Camera-type eye (tissue), 1 donor: ENCODE results near the gene TBC1D8B. TPM values are rescaled to one million over a fixed set of nuclear protein-coding genes. Genes with fewer than 3 reads are reported as not detected.

Experiments used
- total RNA-seq: library from RNA; depleted of rRNA; stranded (reverse); fragments of >200 nt; gene quantifications from one replicate; pipeline ENCODE4 v1.2.3, GENCODE V29; 2014

Gene TBC1D8B
- 18.3 TPM for total RNA-seq

DNA sequence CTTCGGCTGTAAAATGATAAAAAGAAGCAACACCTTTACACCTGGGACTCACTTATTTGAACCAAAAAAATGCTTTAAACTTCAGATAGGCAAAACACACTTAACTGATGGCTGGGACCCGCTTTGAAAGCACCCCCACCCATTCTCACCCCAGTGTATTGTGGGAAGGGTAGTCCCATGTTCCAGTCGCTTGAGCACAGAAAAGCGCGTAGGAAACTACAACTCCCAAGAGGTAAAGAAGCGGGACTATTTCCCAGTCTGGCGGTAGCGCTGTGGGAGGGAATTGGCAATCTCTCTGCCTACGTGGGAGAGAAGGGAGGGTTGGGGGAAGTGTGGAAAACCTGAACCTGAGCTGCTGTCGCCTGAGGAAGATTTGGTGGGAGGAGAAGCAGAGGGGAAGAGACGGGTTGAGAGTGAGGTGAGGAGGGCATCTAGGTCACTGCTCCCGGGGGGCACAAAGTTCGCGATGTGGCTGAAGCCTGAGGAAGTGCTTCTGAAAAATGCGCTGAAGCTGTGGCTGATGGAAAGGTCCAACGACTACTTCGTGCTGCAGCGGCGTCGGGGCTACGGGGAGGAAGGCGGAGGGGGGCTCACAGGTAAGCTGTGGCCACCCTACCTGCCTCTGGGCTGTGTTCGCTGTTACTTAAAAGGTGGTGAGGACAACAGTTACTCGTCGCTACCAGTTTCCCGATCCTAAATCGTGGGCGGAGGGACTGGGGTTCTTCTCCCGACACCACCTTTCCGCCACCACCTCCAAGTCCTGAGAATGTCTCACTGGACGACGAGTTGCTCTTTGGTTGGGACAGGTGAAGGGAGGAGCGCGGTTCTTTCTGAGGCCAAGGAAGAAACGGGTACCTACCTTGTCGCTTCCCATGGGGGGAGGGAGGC is at the start of gene TBC1D8B:
Gene TBC1D8B, plus strand, starts transcription at position 286 of the 888 bp plus-strand sequence. Its CDS starts 181 bp downstream, at position 467.

DNA sequence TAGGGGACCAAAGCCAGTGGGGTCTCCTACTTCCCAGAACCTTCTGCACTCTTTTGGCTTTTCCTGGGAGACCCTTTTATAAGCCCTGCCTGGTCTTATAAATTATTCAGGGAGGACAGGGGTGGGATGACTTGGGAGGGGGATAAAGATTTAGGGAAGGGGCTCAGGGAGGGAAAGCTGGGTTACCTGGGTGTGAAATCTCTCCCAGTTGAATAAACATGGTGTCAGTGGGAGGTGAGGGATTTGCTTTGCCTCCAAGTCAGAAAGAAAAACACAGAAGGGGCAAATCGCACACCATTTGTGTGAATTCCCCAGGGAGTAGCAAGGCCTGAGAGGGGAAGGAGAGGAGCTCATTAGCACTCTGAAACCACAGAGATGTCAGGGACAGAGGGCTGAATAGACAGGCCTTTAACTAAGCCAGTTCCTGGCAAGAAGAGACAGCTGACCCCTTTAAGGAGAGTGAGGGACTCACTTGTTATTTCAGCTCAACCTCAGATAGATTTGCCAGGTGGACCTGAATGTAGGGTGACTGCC is 100.9 kb downstream of the TBC1D8B start, which contains the start of gene RIPPLY1:
Gene RIPPLY1, minus strand, starts transcription at position 51 of the 534 bp plus-strand sequence. CDS start 54 bp downstream, outside the sequence.

DNA sequence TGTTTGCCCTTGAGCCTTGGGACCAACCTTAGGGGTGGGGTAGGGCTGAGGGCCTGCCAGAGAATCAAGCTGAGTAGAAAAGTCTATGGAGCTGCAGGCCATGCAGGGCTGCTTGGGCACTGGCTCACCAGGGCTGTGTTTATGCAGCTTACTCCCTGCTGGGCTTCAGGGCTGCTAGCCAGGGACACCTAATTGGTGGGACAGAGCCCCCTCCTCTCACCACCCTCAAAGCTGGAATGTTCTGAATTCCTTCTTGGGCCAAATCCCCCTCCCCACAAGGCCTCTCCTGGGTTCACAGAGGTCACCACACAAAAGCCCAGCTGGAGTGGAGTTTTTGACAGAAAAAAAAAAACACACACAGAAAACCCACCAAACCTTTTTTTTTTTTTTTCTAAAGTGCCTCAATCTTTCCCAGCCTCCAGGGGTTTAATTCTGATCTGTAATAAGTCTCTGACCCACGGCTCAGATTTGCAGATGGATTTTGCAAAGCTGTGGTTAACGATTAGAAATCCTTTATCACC is 117.5 kb downstream of the TBC1D8B start, which contains the start of gene CLDN2:
Gene CLDN2, plus strand, starts transcription at position 471 of the 521 bp plus-strand sequence. CDS start 7,827 bp downstream, outside the sequence.

Other genes with a start within 250 kb of the TBC1D8B start
- gene RADX, start 190.7 kb upstream of the TBC1D8B start, total RNA-seq, result 7.9 TPM
- 0.38 TPM for gene RNF128, start 76.0 kb upstream of the TBC1D8B start, total RNA-seq
- gene RIPPLY1, start 100.7 kb downstream of the TBC1D8B start, total RNA-seq, result not detected
- 0.49 TPM for gene CLDN2, start 117.7 kb downstream of the TBC1D8B start, total RNA-seq
- 29.1 TPM for gene MORC4, start 197.5 kb downstream of the TBC1D8B start, total RNA-seq